CMK (cell line): ENCODE data around the gene PRR7.

Experiments
- DNase-seq: peaks from one replicate; pipeline ENCODE4 v3.0.0-alpha.2; 2010; ENCODE audit warnings: low read depth

Gene PRR7

DNA sequence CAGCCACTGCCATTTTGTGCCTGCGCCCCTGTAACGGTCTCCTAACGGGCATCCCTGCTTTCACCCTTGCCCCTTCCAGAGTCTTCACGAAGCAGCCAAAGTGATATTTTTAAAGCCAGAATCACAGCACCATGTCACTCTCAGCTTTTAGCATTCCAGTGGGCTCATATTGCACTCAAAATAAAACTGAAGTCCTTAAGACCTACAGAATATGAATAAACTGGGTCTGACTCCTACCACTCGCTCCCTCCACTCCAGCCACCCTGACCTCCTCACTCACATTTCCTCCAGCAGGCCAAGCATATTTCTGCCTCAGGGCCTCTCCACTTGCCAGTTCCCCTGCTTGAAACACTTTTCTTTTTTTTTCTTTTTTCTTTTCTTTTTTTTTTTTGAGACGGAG, 53.2 kb downstream of the PRR7 start:
- DNase-seq: no peak

DNA sequence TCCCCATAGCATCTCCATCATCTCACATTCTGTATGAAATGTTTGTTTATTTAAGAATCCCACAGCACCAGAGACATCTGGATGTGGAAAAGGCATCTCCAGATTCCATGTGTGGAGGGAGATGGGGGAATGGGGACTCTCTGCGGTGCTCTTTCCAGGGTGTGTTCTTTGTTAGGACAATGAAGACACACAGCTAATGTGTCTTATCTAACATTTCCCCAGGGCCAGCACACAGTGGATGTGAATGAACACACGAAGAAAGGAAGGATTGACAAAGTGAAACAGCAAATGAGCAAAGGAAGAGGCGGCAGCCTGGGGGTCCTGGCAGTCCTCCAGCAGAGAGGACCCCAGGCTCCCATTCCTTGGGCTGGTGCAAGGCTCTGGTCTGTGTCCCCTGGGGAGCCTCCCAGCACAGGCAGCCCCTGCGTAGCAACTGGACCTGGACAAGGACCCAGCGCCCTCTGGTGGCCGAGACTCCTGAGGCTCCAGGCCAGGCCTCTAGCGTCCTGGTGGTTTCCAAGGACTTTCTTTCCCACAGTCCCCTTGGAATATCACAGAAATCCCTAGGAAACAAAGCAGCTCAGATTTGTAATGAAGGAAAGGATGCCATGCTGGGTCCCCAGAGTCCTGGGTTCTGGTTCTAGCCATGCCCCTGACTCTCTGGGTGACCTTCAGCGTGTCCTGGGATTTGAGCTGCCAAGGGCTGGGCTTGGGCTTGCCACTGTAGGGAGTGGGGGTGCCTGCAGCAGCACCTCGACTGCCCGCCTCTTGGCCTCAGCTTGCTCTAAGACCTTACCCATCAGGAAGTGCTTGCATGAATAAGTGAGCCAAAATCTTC, 54.3 kb downstream of the PRR7 start:
- DNase-seq: no peak

DNA sequence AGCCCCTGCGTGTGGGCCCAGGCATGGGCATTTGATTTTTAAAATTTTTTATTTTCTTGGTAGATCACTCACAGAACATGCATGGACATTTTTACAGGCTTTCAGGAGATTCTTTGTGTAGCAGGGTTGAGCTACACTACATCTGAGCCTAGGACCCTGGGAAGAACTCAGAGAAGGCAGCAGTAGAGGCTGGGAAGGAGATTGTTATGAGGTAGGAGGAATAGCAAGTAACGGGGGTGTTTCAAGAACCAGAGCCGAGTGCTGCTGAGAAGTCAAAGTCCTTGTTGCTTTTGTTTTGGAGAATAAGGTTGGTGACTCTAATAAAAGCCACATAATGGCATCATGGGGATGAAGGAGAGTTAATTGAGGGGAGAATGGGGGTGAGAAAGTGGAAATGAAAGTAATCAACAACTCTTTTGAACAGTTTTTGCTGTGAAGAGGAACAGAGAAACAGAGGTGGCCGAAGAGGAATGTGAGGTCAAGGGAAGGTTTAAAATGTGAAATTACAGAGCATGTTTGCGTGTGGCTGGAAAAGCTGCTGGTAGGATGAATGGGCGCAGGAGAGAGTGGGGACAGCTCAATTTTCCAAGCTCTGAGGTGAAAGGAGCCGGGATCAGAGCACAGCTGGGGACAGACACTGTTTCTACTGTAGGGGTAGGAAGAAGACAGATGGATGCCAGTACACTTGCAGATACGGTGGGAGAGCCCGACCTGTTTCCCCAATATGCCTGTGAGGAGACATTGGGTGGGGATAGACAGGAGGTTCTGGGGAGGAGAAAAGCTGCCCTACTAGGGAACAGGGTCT, 55.5 kb downstream of the PRR7 start:
- no peak for DNase-seq

- no peak for DNase-seq
Observed at GRCh38 chr5:177502886-177503285, 56.3 kb downstream of the PRR7 start.

GRCh38 chr5:177503351-177504085, 56.9 kb downstream of the PRR7 start:
- no peak for DNase-seq

DNA sequence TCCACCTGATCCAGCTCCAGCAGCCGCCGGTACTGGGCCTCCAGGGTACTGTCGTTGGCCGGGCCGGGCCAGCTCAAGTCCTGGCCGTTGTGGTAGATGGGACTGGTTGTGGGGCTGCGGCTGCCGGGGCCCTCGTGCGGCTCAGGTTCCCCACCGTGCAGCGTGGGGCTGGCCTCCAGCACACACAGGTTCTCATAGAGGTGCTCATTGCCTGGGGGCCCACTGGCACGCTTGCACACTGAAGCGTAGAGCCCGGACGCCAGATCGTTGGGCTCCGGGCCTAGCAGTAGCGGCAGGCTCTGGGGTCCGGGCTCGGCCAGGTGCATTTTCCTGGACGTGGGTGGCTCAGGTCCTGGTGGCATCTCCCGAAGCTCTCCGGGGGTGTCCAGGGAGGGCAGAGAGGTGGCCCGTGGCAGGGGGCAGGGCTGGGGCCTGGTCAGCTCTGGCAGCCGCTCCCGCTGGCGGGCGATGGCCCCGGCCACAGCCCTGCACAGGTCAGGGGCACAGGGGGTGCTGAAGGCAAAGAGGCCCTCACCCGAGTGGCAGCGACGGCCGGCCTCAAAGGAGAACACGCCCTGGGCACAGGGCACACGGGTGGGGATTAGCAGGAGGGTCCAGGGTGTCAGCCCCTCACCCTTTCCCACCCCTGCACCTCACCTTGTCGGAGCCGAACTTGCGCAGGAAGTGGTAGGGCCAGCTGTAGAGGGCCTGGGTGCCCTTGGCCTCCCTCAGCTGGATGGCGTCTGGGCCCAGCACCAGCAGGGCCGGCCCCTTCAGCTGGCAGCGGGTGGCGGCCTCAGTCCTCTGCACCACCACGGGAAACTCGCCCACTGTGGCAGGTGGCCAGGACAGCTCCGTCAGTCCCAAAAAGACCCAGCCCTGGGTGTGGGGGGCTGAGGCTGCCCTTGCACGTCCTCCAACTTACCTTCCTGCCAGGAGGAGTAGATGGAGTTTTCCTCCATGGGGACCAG, 57.8 kb downstream of the PRR7 start:
- no peak for DNase-seq

- no peak for DNase-seq
Observed at GRCh38 chr5:177505075-177505474, 58.5 kb downstream of the PRR7 start.
